ENCODE data around the gene RARA.

The RARA gene

GRCh38 chr17:40309031-40309948 lies at the start of gene RARA:
RARA (plus strand) TSS chr17:40309180; CDS start chr17:40331219, 22,039 bp downstream.
- no peak for DNase-seq

- DNase-seq = no peak
Measured at GRCh38 chr17:40259505-40259904, 49.5 kb upstream of the RARA start.

GRCh38 chr17:40260528-40260927 lies 48.5 kb upstream of the RARA start:
- DNase-seq = no peak

DNA sequence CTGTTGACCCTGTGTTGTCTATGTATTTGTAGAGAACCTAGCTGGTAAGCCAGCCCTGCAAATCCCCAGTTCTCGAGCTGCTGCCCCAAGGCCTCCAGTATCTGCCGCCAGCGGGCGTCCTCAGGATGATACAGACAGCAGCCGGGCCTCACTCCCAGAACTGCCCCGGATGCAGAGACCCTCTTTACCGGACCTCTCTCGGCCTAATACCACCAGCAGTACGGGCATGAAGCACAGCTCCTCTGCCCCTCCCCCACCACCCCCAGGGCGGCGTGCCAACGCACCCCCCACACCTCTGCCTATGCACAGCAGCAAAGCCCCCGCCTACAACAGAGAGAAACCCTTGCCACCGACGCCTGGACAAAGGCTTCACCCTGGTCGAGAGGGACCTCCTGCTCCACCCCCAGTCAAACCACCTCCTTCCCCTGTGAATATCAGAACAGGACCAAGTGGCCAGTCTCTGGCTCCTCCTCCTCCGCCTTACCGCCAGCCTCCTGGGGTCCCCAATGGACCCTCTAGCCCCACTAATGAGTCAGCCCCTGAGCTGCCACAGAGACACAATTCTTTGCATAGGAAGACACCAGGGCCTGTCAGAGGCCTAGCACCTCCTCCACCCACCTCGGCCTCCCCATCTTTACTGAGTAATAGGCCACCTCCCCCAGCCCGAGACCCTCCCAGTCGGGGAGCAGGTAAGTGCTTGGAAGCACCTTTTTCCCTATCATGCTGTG lies 44.4 kb upstream of the RARA start:
- no peak for DNase-seq

DNA sequence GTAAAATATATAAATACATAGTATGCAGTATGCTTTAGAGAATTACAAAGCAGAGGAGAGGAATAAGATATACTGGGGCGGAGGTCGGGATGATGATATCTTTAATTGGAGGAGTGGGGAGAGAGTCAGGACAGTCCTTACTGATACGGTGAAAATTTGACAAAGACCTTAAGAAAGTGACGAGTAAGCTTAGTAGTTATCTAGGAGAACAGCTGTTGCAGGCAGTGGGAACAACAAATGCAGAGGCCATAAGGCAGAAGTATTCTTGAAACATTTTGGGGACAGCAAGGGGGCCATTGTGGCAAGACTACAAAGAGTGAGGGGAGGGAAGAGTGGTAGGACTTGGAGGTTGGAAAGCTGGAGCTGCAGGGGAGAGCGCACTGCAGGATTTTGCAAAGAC lies 43.6 kb upstream of the RARA start:
- no peak for DNase-seq

DNA sequence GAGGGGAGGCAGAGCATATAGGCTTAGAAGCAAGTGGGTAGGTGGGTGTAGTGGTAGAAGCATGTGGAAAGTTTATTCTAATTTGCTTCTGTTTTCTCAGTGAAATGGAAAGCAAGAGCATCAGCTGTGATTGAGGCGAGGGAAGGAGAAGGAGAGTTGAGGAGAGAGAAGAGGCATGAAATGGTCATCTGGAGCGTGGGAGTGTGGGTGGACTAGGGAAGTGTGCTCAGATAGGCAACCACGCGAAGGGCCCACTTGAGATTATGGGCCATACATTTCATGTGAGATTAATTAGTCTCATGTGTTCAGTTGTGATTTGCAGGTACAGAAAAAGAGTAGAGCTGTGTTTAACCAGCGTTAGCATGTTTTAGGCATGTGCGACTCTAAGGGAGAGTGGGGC lies 42.1 kb upstream of the RARA start:
- DNase-seq = peak in 1 of 2 donors; percentile 13

DNA sequence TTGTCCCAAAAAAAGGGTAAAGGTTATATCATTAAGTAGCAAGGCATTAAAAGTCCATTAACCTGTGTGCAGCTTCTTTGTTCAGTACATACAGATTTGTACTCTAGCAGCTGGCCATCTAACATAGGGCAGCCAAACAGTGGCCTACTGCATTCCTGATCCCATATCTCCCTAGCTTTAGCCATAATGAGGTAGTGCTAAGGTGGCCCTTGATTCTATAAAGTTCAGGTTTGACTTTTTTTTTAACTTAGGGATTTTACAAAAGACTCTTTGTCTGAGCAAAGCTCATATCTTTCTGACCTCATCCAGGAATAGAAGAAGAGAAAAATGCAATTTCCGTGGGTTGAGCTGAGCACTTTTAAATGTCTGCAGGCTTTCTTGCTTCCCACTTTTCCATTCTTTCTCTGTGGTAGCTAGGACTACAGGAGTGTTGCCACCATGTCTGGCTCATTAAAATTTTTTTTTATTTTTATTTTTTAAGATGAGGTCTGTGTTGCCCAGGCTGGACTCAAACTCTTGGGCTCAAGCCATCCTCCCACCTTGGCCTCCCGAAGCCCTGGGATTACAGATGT lies 40.8 kb upstream of the RARA start:
- DNase-seq = no peak

GRCh38 chr17:40278414-40278813 lies 30.6 kb upstream of the RARA start:
- no peak for DNase-seq

DNA sequence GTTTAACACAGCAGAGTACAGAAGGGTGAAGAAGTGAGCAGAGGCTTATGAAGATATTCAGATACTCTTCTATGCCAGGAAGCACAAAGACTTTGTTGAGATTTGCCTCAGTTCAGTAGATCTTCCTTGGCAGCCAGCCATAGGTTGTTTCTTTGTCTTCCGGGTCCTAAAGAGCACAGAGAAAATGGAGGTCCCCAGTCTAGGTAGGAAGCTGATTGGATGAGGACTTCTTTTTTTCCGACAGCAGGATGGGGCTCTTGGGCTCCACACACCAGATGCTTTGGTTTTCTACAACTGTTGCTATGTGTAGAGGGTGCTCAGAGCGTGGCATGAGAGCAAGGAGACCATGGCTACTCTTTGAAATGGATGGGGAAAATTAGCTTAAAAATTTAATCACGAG lies 29.6 kb upstream of the RARA start:
- no peak for DNase-seq

DNA sequence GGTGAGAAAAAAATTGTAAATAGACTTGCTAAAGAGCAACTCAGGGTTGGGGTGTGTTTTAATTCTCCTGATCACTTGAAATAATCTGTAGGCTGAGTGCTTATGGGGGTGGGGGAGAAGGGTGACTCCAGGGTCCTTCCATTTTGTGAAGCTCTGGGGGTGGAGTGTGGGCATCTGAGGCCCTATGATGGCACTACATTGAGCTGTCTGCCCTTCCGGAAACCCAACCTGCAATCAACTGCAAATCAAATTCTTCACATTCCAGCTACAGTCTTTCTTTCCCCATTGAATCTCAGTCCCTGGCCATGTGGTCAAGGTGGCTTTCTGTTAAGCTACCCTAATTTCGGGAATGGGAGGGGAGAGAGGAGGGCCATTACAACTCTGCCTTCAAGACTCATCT lies 27.3 kb upstream of the RARA start:
- DNase-seq = no peak

- DNase-seq = no peak
Measured at GRCh38 chr17:40283662-40284061, 25.3 kb upstream of the RARA start.

DNA sequence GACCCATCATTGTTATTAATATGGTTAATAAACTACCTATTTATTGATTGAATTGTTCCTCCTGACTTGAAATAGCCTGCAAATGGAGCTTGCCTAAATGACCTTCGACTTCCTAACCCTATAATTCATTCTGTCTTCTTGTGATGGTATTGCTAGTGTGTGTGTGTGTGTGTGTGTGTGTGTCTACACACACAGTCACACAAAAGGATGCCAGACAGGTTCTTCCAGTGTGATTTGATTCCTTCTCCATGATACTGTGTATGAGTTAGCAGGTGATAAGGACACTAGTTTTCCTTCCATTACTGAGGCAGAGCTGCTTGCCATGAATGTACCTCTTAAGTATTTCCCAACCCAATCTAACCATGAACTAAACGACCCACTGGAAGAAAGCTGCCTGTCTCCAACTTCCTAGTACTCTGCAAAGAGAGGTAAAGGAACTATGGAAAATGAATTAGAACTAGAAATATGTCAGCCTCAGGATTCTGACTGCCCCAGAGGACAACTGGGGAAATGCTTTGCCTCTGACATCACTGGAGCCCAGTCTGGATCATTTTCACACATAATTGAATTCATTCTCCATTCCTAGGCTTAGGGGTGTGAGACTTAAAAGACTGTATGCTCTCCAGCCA lies 24.8 kb upstream of the RARA start:
- no peak for DNase-seq

GRCh38 chr17:40286473-40286872 lies 22.5 kb upstream of the RARA start:
- DNase-seq = no peak

DNA sequence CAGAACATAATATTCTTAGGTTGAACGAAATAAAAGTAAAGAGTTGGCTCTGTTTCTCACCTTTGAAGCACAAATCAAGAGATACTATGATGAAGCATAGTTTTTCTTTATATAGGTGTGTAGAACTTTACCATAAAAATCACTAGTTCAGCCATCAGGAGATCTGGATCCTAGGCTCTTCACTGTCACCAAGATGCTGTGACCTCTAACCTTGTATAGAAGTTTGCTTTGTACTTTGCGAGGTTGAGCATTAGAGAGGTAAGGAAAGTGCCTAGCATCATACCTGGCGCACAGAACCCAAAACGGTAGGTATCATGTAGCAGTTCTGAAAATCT lies 21.9 kb upstream of the RARA start:
- no peak for DNase-seq

- DNase-seq = peak; percentile 99
Measured at GRCh38 chr17:40287494-40288369, 21.2 kb upstream of the RARA start, which contains the start of gene CDC6. CDC6 (plus strand) TSS chr17:40287879; CDS start chr17:40289421, 1,542 bp downstream.

- DNase-seq = peak; percentile 69 to 73
Measured at GRCh38 chr17:40290629-40291280, 18.2 kb upstream of the RARA start.

DNA sequence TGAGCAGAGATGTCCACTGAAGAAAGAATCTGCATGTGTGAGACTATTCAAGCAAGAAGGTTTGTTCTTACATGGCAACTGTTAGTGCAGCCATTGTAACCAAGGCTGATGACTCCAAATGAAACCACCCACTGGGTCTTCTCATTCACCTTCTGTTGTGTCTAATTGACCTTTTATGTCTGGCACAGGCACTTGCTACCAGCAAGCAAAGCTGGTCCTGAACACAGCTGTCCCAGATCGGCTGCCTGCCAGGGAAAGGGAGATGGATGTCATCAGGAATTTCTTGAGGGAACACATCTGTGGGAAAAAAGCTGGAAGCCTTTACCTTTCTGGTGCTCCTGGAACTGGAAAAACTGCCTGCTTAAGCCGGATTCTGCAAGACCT lies 17.7 kb upstream of the RARA start:
- DNase-seq = no peak

GRCh38 chr17:40293363-40293762 lies 15.6 kb upstream of the RARA start:
- no peak for DNase-seq

GRCh38 chr17:40295488-40296436 lies 13.2 kb upstream of the RARA start:
- peak; percentile 35 to 82 for DNase-seq

DNA sequence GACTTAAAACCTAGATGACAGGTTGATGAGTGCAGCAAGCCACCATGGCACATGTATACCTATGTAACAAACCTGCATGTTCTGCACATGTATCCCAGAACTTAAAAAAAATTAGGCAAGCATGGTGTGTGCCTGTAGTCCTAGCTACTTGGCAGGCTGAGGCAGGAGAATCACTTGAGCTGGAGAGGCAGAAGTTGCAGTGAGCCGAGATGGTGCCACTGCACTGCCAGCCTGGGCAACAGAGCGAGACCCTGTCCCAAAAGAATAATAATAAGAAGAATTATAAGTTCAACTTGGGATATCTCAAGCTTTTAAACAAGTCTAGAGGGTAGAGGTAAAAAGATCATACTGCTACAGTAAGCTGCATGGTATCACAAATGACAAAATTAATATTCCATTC lies 11.5 kb upstream of the RARA start:
- no peak for DNase-seq

- DNase-seq = no peak
Measured at GRCh38 chr17:40298726-40299125, 10.3 kb upstream of the RARA start.

All from inflammatory macrophage treated with lipopolysaccharide for 1 hour (primary cell).